OCI-LY7 (cell line): Measurements from ENCODE around the gene PPP4R1. TPM values are rescaled to one million over a fixed set of nuclear protein-coding genes. Genes with fewer than 3 reads are reported as not detected.
"Not testable (repeated sequence)": the region's sequence is repeated elsewhere in the genome, so short reads cannot be mapped to it uniquely, and the experiment has no call there.

Experiments
- BruUV-seq: library from RNA; stranded (reverse); fragments of 400-500 nt; replicated peaks from 2 replicates; lab custom pipeline; 2021; lab: Mats Ljungman, UMichigan
- CTCF ChIA-PET: fragments of 300-600 bp; sonication (Branson Sonifier 250); formaldehyde crosslinking; loops from one replicate; lab custom pipeline; 2022; ENCODE audit warnings: antibody characterized with exemption; ENCODE audit not compliant: unreplicated experiment; lab: Charles Lee
- POLR2A ChIA-PET: fragments of 300-600 bp; sonication (Branson Sonifier 250); formaldehyde crosslinking; loops from one replicate; lab custom pipeline; 2022; ENCODE audit warnings: antibody characterized with exemption; lab: Charles Lee
- DNase-seq: peaks from one replicate; pipeline ENCODE4 v3.0.0-alpha.2; 2015; ENCODE audit warnings: low spot score
- H2AFZ ChIP-seq: fragments of 200-600 bp; sonication (generic), shearing (Covaris generic); 2 replicates; pipeline ENCODE4 v1.6.1; 2014; ENCODE audit warnings: mild to moderate bottlenecking, antibody characterized with exemption, low read length, moderate library complexity
- H3K27ac ChIP-seq: fragments of 200-600 bp; sonication (generic); 2 replicates; pipeline ENCODE4 v1.5.1; 2014; ENCODE audit warnings: mixed run types, low read depth, mild to moderate bottlenecking, moderate library complexity, low read length, inconsistent platforms; ENCODE audit not compliant: poor library complexity, severe bottlenecking
- H3K36me3 ChIP-seq: fragments of 200-600 bp; sonication (generic); 2 replicates; pipeline ENCODE4 v1.6.1; 2014; ENCODE audit warnings: mild to moderate bottlenecking, antibody characterized with exemption, low read length, moderate library complexity, mixed read lengths; ENCODE audit not compliant: insufficient read depth
- H3K4me1 ChIP-seq: fragments of 200-600 bp; sonication (generic); 2 replicates; pipeline ENCODE4 v1.5.1; 2014; ENCODE audit warnings: mild to moderate bottlenecking, low read length; ENCODE audit not compliant: insufficient read depth, poor library complexity, severe bottlenecking
- H3K4me2 ChIP-seq: fragments of 200-600 bp; sonication (generic); 2 replicates; pipeline ENCODE4 v1.6.1; 2014; ENCODE audit warnings: mild to moderate bottlenecking, low read length
- H3K4me3 ChIP-seq: fragments of 200-600 bp; sonication (generic); 2 replicates; pipeline ENCODE4 v1.5.1; 2014; ENCODE audit warnings: mild to moderate bottlenecking, low read depth, low read length; ENCODE audit not compliant: poor library complexity, severe bottlenecking
- H3K79me2 ChIP-seq: fragments of 200-600 bp; sonication (generic); 2 replicates; pipeline ENCODE4 v1.6.1; 2016; ENCODE audit warnings: low read depth, mild to moderate bottlenecking, low read length, moderate library complexity, mixed read lengths; ENCODE audit not compliant: insufficient read depth
- H3K9me2 ChIP-seq: fragments of 200-600 bp; sonication (generic); 2 replicates; pipeline ENCODE4 v1.6.1; 2016; ENCODE audit warnings: mild to moderate bottlenecking, low read length, mixed read lengths; ENCODE audit not compliant: insufficient read depth
- H3K9me3 ChIP-seq: fragments of 200-600 bp; sonication (generic); 2 replicates; pipeline ENCODE4 v1.6.1; 2014; ENCODE audit warnings: mild to moderate bottlenecking, mixed run types, low read length, mixed read lengths
- H4K20me1 ChIP-seq: fragments of 200-600 bp; sonication (generic); 2 replicates; pipeline ENCODE4 v1.6.1; 2014; ENCODE audit warnings: mild to moderate bottlenecking, antibody characterized with exemption, low read length, moderate library complexity, mixed read lengths; ENCODE audit not compliant: insufficient read depth
- EZH2phosphoT487 ChIP-seq: fragments of 200-600 bp; sonication (generic); IDR thresholded peaks from 2 replicates; pipeline ENCODE4 v1.6.1; 2018; ENCODE audit warnings: low read depth, borderline replicate concordance, mild to moderate bottlenecking, mixed run types, antibody characterized with exemption, low read length, moderate library complexity, mixed read lengths
- intact Hi-C: fragments of 100-400 bp; cut with micrococcal nuclease; formaldehyde crosslinking; loops from one replicate; pipeline ENCODE4 v1.10.0; 2022; ENCODE audit not compliant: unreplicated experiment
- total RNA-seq, 2 experiments: library from RNA; depleted of rRNA in 1 of 2; stranded (reverse); fragments of >200 nt in 1 of 2; shearing (Covaris generic) in 1 of 2; gene quantifications; 2 replicates each; pipeline ENCODE4 v1.2.3, GENCODE V29; 2014 to 2022
- TF ChIP-seq, protein P1 (sequence below): fragments of 200-600 bp; sonication (generic); conservative IDR thresholded peaks from 2 replicates; pipeline ENCODE4 v1.5.1; 2014; ENCODE audit warnings: mild to moderate bottlenecking, antibody characterized with exemption, low read length, moderate library complexity, mixed read lengths

The PPP4R1 gene
- total RNA-seq, 2 experiments from 2014 or later: 64.9 to 72.4 TPM

DNA sequence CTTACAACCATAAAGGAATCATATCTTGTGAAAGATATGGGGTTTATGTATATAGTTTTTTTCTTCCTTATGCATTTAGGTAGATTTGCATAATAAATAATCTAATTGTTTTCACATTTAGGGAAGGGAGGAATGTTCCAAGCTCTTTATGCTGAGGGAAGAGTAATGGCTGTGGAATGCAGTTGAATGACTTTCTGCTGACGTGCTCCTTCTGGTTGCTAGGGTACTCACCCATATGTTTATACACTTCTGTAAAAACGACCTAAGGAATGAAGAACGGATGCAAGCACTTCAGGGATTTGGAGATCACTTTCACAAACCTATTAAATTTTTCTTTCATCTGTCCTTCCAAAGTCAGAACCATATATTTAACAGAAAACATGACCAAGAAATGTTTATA, 29.2 kb upstream of the PPP4R1 start:
- no TSS peak for BruUV-seq
- DNase-seq: no peak
- CTCF ChIA-PET: interaction anchor here (1.0 kb wide), 1 partner anchor 17 kb away, joined by 7 read pairs; no protein-coding TSS in a partner anchor

DNA sequence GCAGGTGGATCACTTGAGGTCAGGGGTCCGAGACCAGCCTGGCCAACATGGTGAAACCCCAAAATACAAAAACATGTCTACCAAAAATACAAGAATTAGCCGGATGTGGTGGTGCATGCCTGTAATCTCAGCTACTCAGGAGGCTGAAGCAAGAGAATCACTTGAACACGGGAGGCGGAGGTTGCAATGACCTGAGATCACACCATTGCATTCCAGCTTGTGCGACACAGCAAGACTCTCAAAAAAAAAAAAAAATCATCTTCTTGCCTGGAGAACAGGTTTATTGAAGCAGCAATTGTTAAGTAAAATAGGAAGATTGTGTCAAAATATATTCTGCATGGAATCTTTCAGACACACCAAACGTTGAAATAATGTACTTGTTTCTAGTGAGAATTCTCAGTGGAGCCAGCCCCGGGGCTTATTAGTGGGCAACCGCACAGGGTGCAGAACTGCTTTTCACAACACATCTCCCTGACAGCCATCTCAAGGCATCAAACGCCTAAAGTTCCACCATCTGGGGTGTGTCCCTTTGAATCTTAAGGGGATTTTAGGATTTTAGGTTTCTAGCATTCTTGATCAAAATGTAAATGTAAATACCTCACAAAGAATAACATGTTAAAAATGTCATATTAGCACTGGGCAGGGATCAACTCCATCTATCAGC, 28.6 kb upstream of the PPP4R1 start:
- TF ChIP-seq EZH2phosphoT487: no peak
- TF ChIP-seq, protein P1, sequence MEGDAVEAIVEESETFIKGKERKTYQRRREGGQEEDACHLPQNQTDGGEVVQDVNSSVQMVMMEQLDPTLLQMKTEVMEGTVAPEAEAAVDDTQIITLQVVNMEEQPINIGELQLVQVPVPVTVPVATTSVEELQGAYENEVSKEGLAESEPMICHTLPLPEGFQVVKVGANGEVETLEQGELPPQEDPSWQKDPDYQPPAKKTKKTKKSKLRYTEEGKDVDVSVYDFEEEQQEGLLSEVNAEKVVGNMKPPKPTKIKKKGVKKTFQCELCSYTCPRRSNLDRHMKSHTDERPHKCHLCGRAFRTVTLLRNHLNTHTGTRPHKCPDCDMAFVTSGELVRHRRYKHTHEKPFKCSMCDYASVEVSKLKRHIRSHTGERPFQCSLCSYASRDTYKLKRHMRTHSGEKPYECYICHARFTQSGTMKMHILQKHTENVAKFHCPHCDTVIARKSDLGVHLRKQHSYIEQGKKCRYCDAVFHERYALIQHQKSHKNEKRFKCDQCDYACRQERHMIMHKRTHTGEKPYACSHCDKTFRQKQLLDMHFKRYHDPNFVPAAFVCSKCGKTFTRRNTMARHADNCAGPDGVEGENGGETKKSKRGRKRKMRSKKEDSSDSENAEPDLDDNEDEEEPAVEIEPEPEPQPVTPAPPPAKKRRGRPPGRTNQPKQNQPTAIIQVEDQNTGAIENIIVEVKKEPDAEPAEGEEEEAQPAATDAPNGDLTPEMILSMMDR: no peak
- DNase-seq: no peak
- intact Hi-C loops: no loop called here
- Histone ChIP-seq H3K27ac (no peak overlapping the region), H3K4me1 (no peaks in the 10 kb centered on the region), H4K20me1 (no peaks in the 10 kb centered on the region), H3K36me3 (no peaks in the 10 kb centered on the region), H3K79me2 (no peaks in the 10 kb centered on the region), H3K9me2 (no peaks in the 10 kb centered on the region), H2AFZ (no peak overlapping the region), H3K9me3 (no peaks in the 10 kb centered on the region), H3K4me3 (no peak overlapping the region), H3K4me2 (no peak overlapping the region)
- no TSS peak for BruUV-seq
- ChIA-PET POLR2A (no interaction called here), CTCF (no interaction called here)

More for the DNA sequence above, 29.2 kb upstream of the PPP4R1 start:
- Histone ChIP-seq H4K20me1 (no peaks in the 10 kb centered on the region), H3K27ac (no peak overlapping the region), H3K4me1 (no peaks in the 10 kb centered on the region), H3K4me2 (no peak overlapping the region), H3K4me3 (no peak overlapping the region), H3K79me2 (no peaks in the 10 kb centered on the region), H3K36me3 (no peaks in the 10 kb centered on the region), H3K9me3 (no peaks in the 10 kb centered on the region), H3K9me2 (no peaks in the 10 kb centered on the region), H2AFZ (no peak overlapping the region)
- POLR2A ChIA-PET: no interaction called here
- intact Hi-C loops: no loop called here
- no peak for TF ChIP-seq EZH2phosphoT487
- TF ChIP-seq, protein P1: no peak

DNA sequence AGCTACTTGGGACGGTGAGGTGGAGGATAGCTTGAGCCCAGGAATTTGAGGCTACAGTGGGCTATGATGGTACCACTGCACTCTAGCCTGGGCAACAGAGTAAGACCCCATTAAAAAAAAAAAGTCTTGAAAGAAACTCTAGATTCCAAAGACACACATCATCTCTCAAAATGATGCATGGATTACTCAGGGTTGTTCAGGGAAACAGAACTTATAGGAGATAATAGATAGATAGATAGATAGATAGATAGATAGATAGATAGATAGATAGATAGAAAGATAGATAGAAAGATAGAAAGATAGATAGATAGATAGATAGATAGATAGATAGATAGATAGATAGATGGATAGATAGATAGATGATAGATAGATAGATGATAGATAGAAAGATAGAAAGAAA, 26.7 kb upstream of the PPP4R1 start:
- H3K36me3 ChIP-seq, H3K4me1 ChIP-seq, H3K79me2 ChIP-seq, H3K9me3 ChIP-seq, BruUV-seq, H3K4me2 ChIP-seq, DNase-seq, intact Hi-C loops, H2AFZ ChIP-seq, H3K9me2 ChIP-seq, H3K27ac ChIP-seq, H4K20me1 ChIP-seq, CTCF ChIA-PET, H3K4me3 ChIP-seq: not testable (repeated sequence)
- POLR2A ChIA-PET: interaction anchor here (0.7 kb wide), 1 partner anchor 399 kb away, joined by 3 read pairs; no protein-coding TSS in a partner anchor
